Panc1 (cell line): ENCODE measurements around the gene RGS6. TPM values are rescaled to one million over a fixed set of nuclear protein-coding genes. Genes with fewer than 3 reads are reported as not detected.

Experiments used
- ATAC-seq: fragments of 200-7000 bp; cut with Tn5 transposase; 2 replicates; pipeline ENCODE4 v1.9.1; 2020; ENCODE audit warnings: mild to moderate bottlenecking, moderate library complexity
- BruUV-seq: library from RNA; stranded (reverse); fragments of 400-500 nt; replicated peaks from 2 replicates; lab custom pipeline; 2021; lab: Mats Ljungman, UMichigan
- CTCF ChIA-PET: fragments of 300-600 bp; sonication (Branson Sonifier 250); formaldehyde crosslinking; loops from one replicate; lab custom pipeline; 2022; ENCODE audit warnings: antibody characterized with exemption; lab: Charles Lee
- POLR2A ChIA-PET: fragments of 300-600 bp; sonication (Branson Sonifier 250); formaldehyde crosslinking; loops from one replicate; lab custom pipeline; 2022; ENCODE audit warnings: antibody characterized with exemption; lab: Charles Lee
- DNase-seq: peaks from one replicate; pipeline ENCODE4 v3.0.0-alpha.2; 2010; ENCODE audit warnings: low read depth, low spot score
- H3K27ac ChIP-seq: 2 replicates; pipeline ENCODE4 v1.5.1; 2011; ENCODE audit warnings: mild to moderate bottlenecking, low read length, inconsistent platforms
- H3K27me3 ChIP-seq: fragments of 200-500 bp; sonication (Bioruptor generic); 2 replicates; pipeline ENCODE4 v1.6.0; 2014; ENCODE audit warnings: low read length, inconsistent platforms; ENCODE audit not compliant: control insufficient read depth, insufficient read depth
- H3K36me3 ChIP-seq: fragments of 200-500 bp; sonication (Bioruptor generic); 2 replicates; pipeline ENCODE4 v1.5.1; 2014; ENCODE audit warnings: inconsistent platforms, mild to moderate bottlenecking, low read length, moderate library complexity; ENCODE audit not compliant: control insufficient read depth, insufficient read depth
- H3K4me1 ChIP-seq: 2 replicates; pipeline ENCODE4 v1.5.1; 2011; ENCODE audit warnings: inconsistent platforms, mild to moderate bottlenecking, low read length, moderate library complexity; ENCODE audit not compliant: control insufficient read depth, insufficient read depth
- H3K4me3 ChIP-seq, 2 experiments: 2 replicates each; pipeline ENCODE4 v1.5.1; 2011 to 2012; ENCODE audit warnings: low read depth in 2 of 2, low read length in 2 of 2, mild to moderate bottlenecking in 2 of 2, inconsistent platforms in 1 of 2, moderate library complexity in 1 of 2
- H3K9me3 ChIP-seq: fragments of 200-500 bp; sonication (Bioruptor generic); 2 replicates; pipeline ENCODE4 v1.5.1; 2014; ENCODE audit warnings: low read depth, mild to moderate bottlenecking, inconsistent platforms, low read length, moderate library complexity; ENCODE audit not compliant: control insufficient read depth, insufficient read depth
- CTCF ChIP-seq: fragments of 450-650 bp; IDR thresholded peaks from 2 replicates; pipeline ENCODE4 v1.5.1; 2017; ENCODE audit warnings: mild to moderate bottlenecking
- POLR2AphosphoS5 ChIP-seq: IDR thresholded peaks from 2 replicates; pipeline ENCODE4 v1.6.1; 2012; ENCODE audit warnings: mild to moderate bottlenecking, low read depth, low read length, moderate library complexity
- REST ChIP-seq, 2 experiments: IDR thresholded peaks; 2 replicates each; pipeline ENCODE4 v1.6.1; 2011 to 2012; ENCODE audit warnings: low read depth in 2 of 2, control low read depth in 1 of 2, low read length in 1 of 2, mild to moderate bottlenecking in 1 of 2, moderate library complexity in 1 of 2; ENCODE audit not compliant: insufficient read depth in 1 of 2
- SIN3A ChIP-seq: IDR thresholded peaks from 2 replicates; pipeline ENCODE4 v1.6.1; 2012; ENCODE audit warnings: low read depth, mild to moderate bottlenecking, low read length, moderate library complexity, borderline replicate concordance; ENCODE audit not compliant: insufficient read depth
- TCF7L2 ChIP-seq: IDR thresholded peaks from 2 replicates; pipeline ENCODE4 v1.6.1; 2011; ENCODE audit warnings: mild to moderate bottlenecking, low read depth, low read length, inconsistent platforms
- in situ Hi-C: cut with HindIII; loops from 2 replicates; pipeline ENCODE4 v1.10.0; 2016; ENCODE audit warnings: low sequenced_read_pairs, low pct_unique_long_range_greater_than_20kb
- intact Hi-C: fragments of 100-400 bp; cut with micrococcal nuclease; formaldehyde crosslinking; loops from one replicate; pipeline ENCODE4 v1.10.0; 2022; ENCODE audit not compliant: unreplicated experiment
- total RNA-seq: library from RNA; stranded (reverse); gene quantifications from one replicate; pipeline ENCODE4 v1.2.1, GENCODE V29; 2021; ENCODE audit not compliant: unreplicated experiment

The RGS6 gene
- total RNA-seq, 1 experiment from 2014 or later: not detected

- Histone ChIP-seq H3K36me3 (no peaks in the 10 kb centered on the region), H3K27ac (no peak overlapping the region), H3K9me3 (no peaks in the 10 kb centered on the region), H3K4me3 (no peak overlapping the region), H3K27me3 (no peaks in the 10 kb centered on the region), H3K4me1 (no peaks in the 10 kb centered on the region)
- no TSS peak for BruUV-seq
- intact Hi-C loops (no loop called here), in situ Hi-C loops (no loop called here)
- POLR2A ChIA-PET: no interaction called here
- CTCF ChIA-PET: no interaction called here
- ATAC-seq: no peak
- TF ChIP-seq CTCF (no peak), POLR2AphosphoS5 (no peak)
- DNase-seq: no peak
These were observed 121.4 kb downstream of the RGS6 start for GRCh38 chr14:72053651-72054050.

- intact Hi-C loops: no loop called here
- Histone ChIP-seq H3K9me3 (no peaks in the 10 kb centered on the region), H3K36me3 (no peaks in the 10 kb centered on the region), H3K27ac (no peak overlapping the region), H3K27me3 (no peaks in the 10 kb centered on the region), H3K4me3 (no peak overlapping the region), H3K4me1 (no peaks in the 10 kb centered on the region)
- in situ Hi-C loops: no loop called here
- DNase-seq: no peak
- TF ChIP-seq SIN3A (no peak), CTCF (no peak), TCF7L2 (no peak), REST (IDR thresholded peaks at IDR 0.05; ENCODE audit: insufficient read depth in 1 of 2, low read depth in 2 of 2, low read length in 1 of 2) (no peak), POLR2AphosphoS5 (no peak)
- BruUV-seq: no TSS peak
- POLR2A ChIA-PET: no interaction called here
- CTCF ChIA-PET: no interaction called here
- no peak for ATAC-seq
These were observed 122.7 kb downstream of the RGS6 start for GRCh38 chr14:72054911-72055310.
